ENCODE results near the gene KCNAB3.

KCNAB3 gene

DNA sequence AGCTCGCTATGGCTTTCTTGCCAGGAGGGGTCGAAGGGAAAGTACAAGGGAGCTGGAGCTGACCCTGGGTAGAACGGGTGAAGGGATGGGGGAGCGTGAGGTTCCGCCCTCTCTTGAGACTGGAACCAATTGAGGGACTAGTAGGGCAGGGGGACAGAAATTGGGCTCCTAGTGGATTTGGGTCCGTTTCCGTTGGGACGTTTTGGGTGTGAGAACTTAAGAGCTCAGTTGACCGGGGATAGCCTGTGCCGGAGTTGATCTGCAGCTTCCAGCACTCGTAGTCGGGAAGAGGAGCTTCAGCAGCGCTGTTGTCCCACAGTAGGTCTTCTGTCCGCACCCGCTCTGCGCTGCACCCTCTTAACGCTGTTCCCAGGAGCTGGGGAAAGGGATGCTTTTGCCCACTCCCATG lies 2.8 kb upstream of the KCNAB3 start:
- no peaks in the 10 kb centered on the region for H3K9me3 ChIP-seq (ENCODE audit: control insufficient read depth, low read length)
- peak overlapping the region in 1 of 2 experiments; percentile 75 for H2BK12ac ChIP-seq (ENCODE audit: low read length in 2 of 2)
- peaks cover 27 to 32% of the 10 kb centered on the region in 2 experiments for H3K36me3 ChIP-seq (ENCODE audit: control insufficient read depth in 1 of 2, insufficient read depth in 2 of 2, low read depth in 1 of 2, low read length in 2 of 2)
- peak overlapping the region; percentile 50 for H4K8ac ChIP-seq (ENCODE audit: low read length)
- H3K27ac ChIP-seq (ENCODE audit: low read length, poor library complexity, severe bottlenecking) = peak overlapping the region; percentile 20
- peaks cover 21% of the 10 kb centered on the region for H3K4me1 ChIP-seq (ENCODE audit: control insufficient read depth, insufficient read depth, low read depth, low read length)
- H2BK120ac ChIP-seq (ENCODE audit: low read depth, low read length) = no peak overlapping the region
- peak overlapping the region; percentile 83 to 85 for H3K4me3 ChIP-seq (ENCODE audit: insufficient read depth in 1 of 2, low read depth in 1 of 2, low read length in 2 of 2)
- peak overlapping the region; percentile 85 to 89 for H3K18ac ChIP-seq (ENCODE audit: low read depth in 1 of 2, low read length in 2 of 2)
- H3K4ac ChIP-seq (ENCODE audit: low read depth in 1 of 2, low read length in 2 of 2) = peak overlapping the region; percentile 62 to 95
- peak overlapping the region; percentile 90 for H3K9ac ChIP-seq (ENCODE audit: low read length)
- peak overlapping the region; percentile 86 for H4K91ac ChIP-seq (ENCODE audit: low read length)
- H3K27me3 ChIP-seq (ENCODE audit: control insufficient read depth in 1 of 2, insufficient read depth in 1 of 2, low read length in 2 of 2) = no peaks in the 10 kb centered on the region
- no peak overlapping the region for H2BK5ac ChIP-seq (ENCODE audit: low read depth, low read length, poor library complexity, severe bottlenecking)
- H3K79me1 ChIP-seq (replicated peaks; ENCODE audit: low read length, poor library complexity, severe bottlenecking) = peaks cover 41% of the 10 kb centered on the region
- peak overlapping the region; percentile 26 for H2BK15ac ChIP-seq (ENCODE audit: low read depth, poor library complexity, severe bottlenecking)
- DNase-seq = peak; percentile 59
- peak overlapping the region; percentile 84 for H2AFZ ChIP-seq (ENCODE audit: low read depth, low read length)
- H3K23ac ChIP-seq (ENCODE audit: low read length in 2 of 2) = peak overlapping the region in 1 of 2 experiments; percentile 46
- WGBS = 1% methylated on average over 17 of the region's 17 CpGs
- peak overlapping the region in 1 of 2 experiments; percentile 23 for H3K14ac ChIP-seq (ENCODE audit: low read length in 2 of 2)
- H2AK5ac ChIP-seq (ENCODE audit: low read length, severe bottlenecking) = no peak overlapping the region
- H3K4me2 ChIP-seq (ENCODE audit: low read length, poor library complexity, severe bottlenecking) = peak overlapping the region; percentile 83

GRCh38 chr17:7931709-7932482 lies 2.2 kb upstream of the KCNAB3 start, which contains the start of the genes CNTROB and TRAPPC1:
CNTROB (plus strand) TSS chr17:7932206; CDS start chr17:7933080, 874 bp downstream.
TRAPPC1 (minus strand) TSS chr17:7931946; CDS start chr17:7931829, 117 bp downstream.
- Histone ChIP-seq H3K18ac (ENCODE audit: low read depth in 1 of 2, low read length in 2 of 2) (peak within 1 kb of the TSS; percentile 85 to 92), H3K27me3 (ENCODE audit: control insufficient read depth in 1 of 2, insufficient read depth in 1 of 2, low read length in 2 of 2) (no peaks in the 10 kb centered on the region), H3K9ac (ENCODE audit: low read length) (peak within 1 kb of the TSS; percentile 90), H2BK120ac (ENCODE audit: low read depth, low read length) (no peak within 1 kb of the TSS), H3K4ac (ENCODE audit: low read depth in 1 of 2, low read length in 2 of 2) (peak within 1 kb of the TSS; percentile 68 to 95), H3K14ac (ENCODE audit: low read length in 2 of 2) (peak within 1 kb of the TSS in 1 of 2 experiments; percentile 100), H3K4me3 (ENCODE audit: insufficient read depth in 1 of 2, low read depth in 1 of 2, low read length in 2 of 2) (peak within 1 kb of the TSS; percentile 83 to 91), H4K91ac (ENCODE audit: low read length) (peak within 1 kb of the TSS; percentile 86), H3K9me3 (ENCODE audit: control insufficient read depth, low read length) (no peaks in the 10 kb centered on the region), H3K79me1 (replicated peaks; ENCODE audit: low read length, poor library complexity, severe bottlenecking) (peaks cover 39% of the 10 kb centered on the region), H3K27ac (ENCODE audit: low read length, poor library complexity, severe bottlenecking) (peak within 1 kb of the TSS; percentile 37), H3K4me2 (ENCODE audit: low read length, poor library complexity, severe bottlenecking) (peak within 1 kb of the TSS; percentile 85), H2AK5ac (ENCODE audit: low read length, severe bottlenecking) (no peak within 1 kb of the TSS), H4K8ac (ENCODE audit: low read length) (peak within 1 kb of the TSS; percentile 87), H2BK15ac (ENCODE audit: low read depth, poor library complexity, severe bottlenecking) (peak within 1 kb of the TSS; percentile 26), H3K23ac (ENCODE audit: low read length in 2 of 2) (peak within 1 kb of the TSS in 1 of 2 experiments; percentile 94), H3K36me3 (ENCODE audit: control insufficient read depth in 1 of 2, insufficient read depth in 2 of 2, low read depth in 1 of 2, low read length in 2 of 2) (peaks cover 25 to 27% of the 10 kb centered on the region in 2 experiments), H2AFZ (ENCODE audit: low read depth, low read length) (peak within 1 kb of the TSS; percentile 88), H2BK5ac (ENCODE audit: low read depth, low read length, poor library complexity, severe bottlenecking) (no peak within 1 kb of the TSS), H3K4me1 (ENCODE audit: control insufficient read depth, insufficient read depth, low read depth, low read length) (peaks cover 21% of the 10 kb centered on the region), H2BK12ac (ENCODE audit: low read length in 2 of 2) (peak within 1 kb of the TSS in 1 of 2 experiments; percentile 75)
- peak; percentile 99 for DNase-seq
- WGBS = under 1% methylated on average over 48 of the region's 55 CpGs

DNA sequence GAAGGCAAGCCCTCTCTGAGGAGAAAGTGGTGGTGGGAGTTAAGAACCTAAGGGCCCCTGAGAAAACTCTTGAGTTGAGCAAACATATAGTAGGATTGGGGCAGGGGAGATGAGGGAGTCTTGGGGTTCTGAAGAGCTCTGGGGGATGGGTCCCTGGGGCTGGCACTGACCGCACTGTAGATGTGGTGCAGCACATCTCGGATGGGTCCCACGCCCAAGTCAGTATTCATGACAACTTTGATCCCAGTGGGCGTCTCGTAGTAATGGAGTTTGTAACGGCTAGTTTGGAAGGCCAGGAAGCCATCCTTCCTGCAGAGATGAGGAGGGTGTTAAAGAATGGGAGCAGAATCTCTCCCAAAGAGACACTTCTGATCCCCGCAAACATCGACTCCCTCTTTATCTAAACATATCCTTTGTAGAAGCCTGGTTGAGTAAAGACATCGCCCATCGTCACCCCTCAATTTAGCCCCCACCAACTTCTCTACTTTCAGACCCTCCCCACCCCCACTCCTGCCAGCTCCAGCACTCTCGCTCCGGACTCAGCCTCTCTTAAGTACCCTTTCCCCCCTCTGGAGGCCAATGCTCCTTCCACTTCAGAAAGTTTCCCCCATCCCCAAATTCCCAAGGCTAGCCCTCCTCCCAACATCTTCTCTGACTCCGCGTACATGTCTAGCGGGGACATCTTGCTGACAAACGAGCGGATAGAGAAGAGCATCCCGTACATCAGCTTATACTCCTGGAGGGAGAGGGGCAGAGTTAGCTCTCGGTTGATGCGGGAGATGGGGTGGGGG lies 1.4 kb upstream of the KCNAB3 start:
- WGBS = 45% methylated on average over 20 of the region's 20 CpGs
- Histone ChIP-seq H2BK15ac (ENCODE audit: low read depth, poor library complexity, severe bottlenecking) (no peak overlapping the region), H2AK5ac (ENCODE audit: low read length, severe bottlenecking) (no peak overlapping the region), H3K9me3 (ENCODE audit: control insufficient read depth, low read length) (no peaks in the 10 kb centered on the region), H3K14ac (ENCODE audit: low read length in 2 of 2) (peak overlapping the region in 1 of 2 experiments; percentile 31), H3K4me3 (ENCODE audit: insufficient read depth in 1 of 2, low read depth in 1 of 2, low read length in 2 of 2) (peak overlapping the region; percentile 83 to 91), H2BK120ac (ENCODE audit: low read depth, low read length) (no peak overlapping the region), H2AFZ (ENCODE audit: low read depth, low read length) (peak overlapping the region; percentile 88), H3K4ac (ENCODE audit: low read depth in 1 of 2, low read length in 2 of 2) (peak overlapping the region; percentile 68 to 75), H3K23ac (ENCODE audit: low read length in 2 of 2) (no peak overlapping the region), H3K27ac (ENCODE audit: low read length, poor library complexity, severe bottlenecking) (no peak overlapping the region), H3K36me3 (ENCODE audit: control insufficient read depth in 1 of 2, insufficient read depth in 2 of 2, low read depth in 1 of 2, low read length in 2 of 2) (peaks cover 18 to 19% of the 10 kb centered on the region in 2 experiments), H2BK12ac (ENCODE audit: low read length in 2 of 2) (no peak overlapping the region), H3K9ac (ENCODE audit: low read length) (peak overlapping the region; percentile 87), H3K4me2 (ENCODE audit: low read length, poor library complexity, severe bottlenecking) (peak overlapping the region; percentile 85), H4K8ac (ENCODE audit: low read length) (peak overlapping the region; percentile 85), H3K79me1 (replicated peaks; ENCODE audit: low read length, poor library complexity, severe bottlenecking) (peaks cover 33% of the 10 kb centered on the region), H4K91ac (ENCODE audit: low read length) (peak overlapping the region; percentile 59), H3K27me3 (ENCODE audit: control insufficient read depth in 1 of 2, insufficient read depth in 1 of 2, low read length in 2 of 2) (no peaks in the 10 kb centered on the region), H3K18ac (ENCODE audit: low read depth in 1 of 2, low read length in 2 of 2) (peak overlapping the region in 1 of 2 experiments; percentile 92), H2BK5ac (ENCODE audit: low read depth, low read length, poor library complexity, severe bottlenecking) (no peak overlapping the region), H3K4me1 (ENCODE audit: control insufficient read depth, insufficient read depth, low read depth, low read length) (peaks cover 21% of the 10 kb centered on the region)
- no peak for DNase-seq
